Measurements from ENCODE around the gene FBN2. TPM values are rescaled to one million over a fixed set of nuclear protein-coding genes. Genes with fewer than 3 reads are reported as not detected.

Gene FBN2
- total and polyA plus RNA-seq, 12 donors: 2.2 to 237 (median 21.6) TPM

GRCh38 chr5:128427921-128428320 lies 110.1 kb downstream of the FBN2 start:
- WGBS, 4 donors: 83 to 97% (median 93%) methylated on average over 1 of the region's 1 CpG
- intact Hi-C loops (cut with DNase I): no loop called here
- no peaks in the 10 kb centered on the region for H3K27me3 ChIP-seq
- H3K4me3 ChIP-seq: no peak overlapping the region
- no peak overlapping the region for H3K27ac ChIP-seq
- H3K9me3 ChIP-seq (replicated peaks in 1 of 3): no peaks in the 10 kb centered on the region
- no peaks in the 10 kb centered on the region for H3K4me1 ChIP-seq (replicated peaks in 1 of 2)
- TF ChIP-seq POLR2A (IDR thresholded peaks at IDR 0.05) (no peak), CTCF (IDR thresholded peaks at IDR 0.05) (no peak)
- DNase-seq: no peak
- no peaks in the 10 kb centered on the region for H3K36me3 ChIP-seq (replicated peaks in 1 of 2)

- no peaks in the 10 kb centered on the region for H3K36me3 ChIP-seq (replicated peaks in 1 of 2)
- no peak for TF ChIP-seq POLR2A (IDR thresholded peaks at IDR 0.05)
- TF ChIP-seq CTCF (IDR thresholded peaks at IDR 0.05): no peak
- no peak overlapping the region for H3K27ac ChIP-seq
- no peaks in the 10 kb centered on the region for H3K9me3 ChIP-seq (replicated peaks in 1 of 3)
- no peaks in the 10 kb centered on the region for H3K27me3 ChIP-seq
- WGBS, 4 donors: 72 to 85% (median 76%) methylated on average over 5 of the region's 5 CpGs
- no peaks in the 10 kb centered on the region for H3K4me1 ChIP-seq (replicated peaks in 1 of 2)
- intact Hi-C loops (cut with DNase I): no loop called here
- DNase-seq: no peak
- H3K4me3 ChIP-seq: no peak overlapping the region
These were observed 111.9 kb downstream of the FBN2 start for GRCh38 chr5:128426090-128426534.

- no peak for TF ChIP-seq POLR2A (IDR thresholded peaks at IDR 0.05)
- no peak for TF ChIP-seq CTCF (IDR thresholded peaks at IDR 0.05)
- H3K27ac ChIP-seq: no peak overlapping the region
- no peaks in the 10 kb centered on the region for H3K27me3 ChIP-seq
- no peak overlapping the region for H3K4me3 ChIP-seq
- no peak for DNase-seq
- H3K36me3 ChIP-seq (replicated peaks in 1 of 2): no peaks in the 10 kb centered on the region
- intact Hi-C loops (cut with DNase I): no loop called here
- H3K4me1 ChIP-seq (replicated peaks in 1 of 2): no peaks in the 10 kb centered on the region
- H3K9me3 ChIP-seq (replicated peaks in 1 of 3): no peaks in the 10 kb centered on the region
These were observed 113.4 kb downstream of the FBN2 start for GRCh38 chr5:128424646-128425045.

- DNase-seq: no peak
- no peak for TF ChIP-seq POLR2A (IDR thresholded peaks at IDR 0.05)
- no peaks in the 10 kb centered on the region for H3K9me3 ChIP-seq (replicated peaks in 1 of 3)
- H3K27me3 ChIP-seq: no peaks in the 10 kb centered on the region
- no peak overlapping the region for H3K27ac ChIP-seq
- no peak overlapping the region for H3K4me3 ChIP-seq
- no peaks in the 10 kb centered on the region for H3K36me3 ChIP-seq (replicated peaks in 1 of 2)
- no peaks in the 10 kb centered on the region for H3K4me1 ChIP-seq (replicated peaks in 1 of 2)
- intact Hi-C loops (cut with DNase I): no loop called here
These were observed 115.4 kb downstream of the FBN2 start for GRCh38 chr5:128422612-128423011.

- TF ChIP-seq CTCF (IDR thresholded peaks at IDR 0.05) (no peak), POLR2A (IDR thresholded peaks at IDR 0.05) (no peak)
- intact Hi-C loops (cut with DNase I): no loop called here
- H3K36me3 ChIP-seq (replicated peaks in 1 of 2): no peaks in the 10 kb centered on the region
- no peak for DNase-seq
- no peak overlapping the region for H3K27ac ChIP-seq
- no peaks in the 10 kb centered on the region for H3K9me3 ChIP-seq (replicated peaks in 1 of 3)
- no peaks in the 10 kb centered on the region for H3K27me3 ChIP-seq
- H3K4me3 ChIP-seq: no peak overlapping the region
- H3K4me1 ChIP-seq (replicated peaks in 1 of 2): no peaks in the 10 kb centered on the region
These were observed 123.6 kb downstream of the FBN2 start for GRCh38 chr5:128414469-128414868.
